Tracheal epithelial cell (primary cell): Measurements from ENCODE around the gene NPPA. TPM values are rescaled to one million over a fixed set of nuclear protein-coding genes. Genes with fewer than 3 reads are reported as not detected.

ENCODE experiments used
- total RNA-seq: library from RNA; depleted of rRNA; stranded (reverse); fragments of >200 nt; gene quantifications from 2 replicates; pipeline ENCODE4 v1.2.1, GENCODE V29; 2014

NPPA gene
- not detected in 2 replicates for total RNA-seq

GRCh38 chr1:11847667-11848372, at the start of gene NPPA:
NPPA (minus strand) TSS chr1:11847783; CDS start chr1:11847684, 99 bp downstream.

GRCh38 chr1:11858613-11858967, 11.0 kb upstream of the NPPA start, which contains the start of gene NPPB:
NPPB (minus strand) TSS chr1:11858945; CDS start chr1:11858833, 112 bp downstream.

GRCh38 chr1:11805422-11806306, 41.9 kb downstream of the NPPA start, which contains the start of the genes CLCN6 and MTHFR:
CLCN6 (plus strand) TSS chr1:11806191; CDS start chr1:11806263, 72 bp downstream.
MTHFR (minus strand) TSS chr1:11805964; CDS start chr1:11803116, 2,848 bp downstream.

Other genes with a start within 250 kb of the NPPA start
- 54.8 and 78.6 TPM in 2 replicates for gene FBXO2, start 193.4 kb downstream of the NPPA start, total RNA-seq
- gene FBXO44, start 192.9 kb downstream of the NPPA start, total RNA-seq, result 18.5 and 21.7 TPM in 2 replicates
- 8.2 and 14.9 TPM in 2 replicates for gene FBXO6, start 183.6 kb downstream of the NPPA start, total RNA-seq
- gene MAD2L2, start 166.6 kb downstream of the NPPA start, total RNA-seq, result 34.0 and 55.2 TPM in 2 replicates
- gene DRAXIN, start 156.1 kb downstream of the NPPA start, total RNA-seq, result under 0.01 TPM in 1 of 2 replicates, not detected in the other
- 98.5 and 99.8 TPM in 2 replicates for gene AGTRAP, start 111.6 kb downstream of the NPPA start, total RNA-seq
- not detected in 2 replicates for gene C1orf167, start 85.6 kb downstream of the NPPA start, total RNA-seq
- 10.6 and 14.5 TPM in 2 replicates for gene MTHFR, start 41.8 kb downstream of the NPPA start, total RNA-seq
- gene CLCN6, start 41.6 kb downstream of the NPPA start, total RNA-seq, result 3.6 and 5.8 TPM in 2 replicates
- 0.48 TPM in 1 of 2 replicates, not detected in the other for gene NPPB, start 11.2 kb upstream of the NPPA start, total RNA-seq
- gene KIAA2013, start 78.6 kb upstream of the NPPA start, total RNA-seq, result 86.5 and 98.3 TPM in 2 replicates
- 62.2 and 144 TPM in 2 replicates for gene PLOD1, start 86.9 kb upstream of the NPPA start, total RNA-seq
- 72.1 and 94.8 TPM in 2 replicates for gene MFN2, start 132.7 kb upstream of the NPPA start, total RNA-seq
- gene MIIP, start 171.7 kb upstream of the NPPA start, total RNA-seq, result 44.3 and 60.0 TPM in 2 replicates
- gene TNFRSF8, start 215.5 kb upstream of the NPPA start, total RNA-seq, result not detected in 2 replicates